ENCODE measurements around the gene SLC12A4.

Gene SLC12A4

DNA sequence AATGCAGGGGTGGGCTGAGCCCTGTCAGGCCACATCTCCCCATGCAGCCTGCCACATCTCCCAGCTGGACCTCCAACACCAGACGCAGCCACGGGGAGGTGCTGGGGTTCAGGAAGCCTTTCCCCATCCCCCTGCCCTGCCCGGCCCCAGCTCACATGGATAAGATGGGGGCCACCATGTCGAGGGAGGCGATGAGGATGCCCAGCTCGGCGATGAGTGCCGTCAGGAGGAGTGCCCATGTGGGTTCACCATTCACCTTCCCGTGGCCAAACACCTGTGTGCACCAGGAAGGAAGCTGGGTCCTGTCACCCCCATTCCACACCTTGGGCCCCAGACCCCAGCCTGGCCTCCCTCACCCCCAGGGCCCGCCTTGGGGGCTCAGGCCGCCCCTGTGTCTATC lies 18.8 kb downstream of the SLC12A4 start:
- TF ChIP-seq, protein P1, sequence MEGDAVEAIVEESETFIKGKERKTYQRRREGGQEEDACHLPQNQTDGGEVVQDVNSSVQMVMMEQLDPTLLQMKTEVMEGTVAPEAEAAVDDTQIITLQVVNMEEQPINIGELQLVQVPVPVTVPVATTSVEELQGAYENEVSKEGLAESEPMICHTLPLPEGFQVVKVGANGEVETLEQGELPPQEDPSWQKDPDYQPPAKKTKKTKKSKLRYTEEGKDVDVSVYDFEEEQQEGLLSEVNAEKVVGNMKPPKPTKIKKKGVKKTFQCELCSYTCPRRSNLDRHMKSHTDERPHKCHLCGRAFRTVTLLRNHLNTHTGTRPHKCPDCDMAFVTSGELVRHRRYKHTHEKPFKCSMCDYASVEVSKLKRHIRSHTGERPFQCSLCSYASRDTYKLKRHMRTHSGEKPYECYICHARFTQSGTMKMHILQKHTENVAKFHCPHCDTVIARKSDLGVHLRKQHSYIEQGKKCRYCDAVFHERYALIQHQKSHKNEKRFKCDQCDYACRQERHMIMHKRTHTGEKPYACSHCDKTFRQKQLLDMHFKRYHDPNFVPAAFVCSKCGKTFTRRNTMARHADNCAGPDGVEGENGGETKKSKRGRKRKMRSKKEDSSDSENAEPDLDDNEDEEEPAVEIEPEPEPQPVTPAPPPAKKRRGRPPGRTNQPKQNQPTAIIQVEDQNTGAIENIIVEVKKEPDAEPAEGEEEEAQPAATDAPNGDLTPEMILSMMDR (IDR thresholded peaks at IDR 0.05; ENCODE audit: low read depth, low read length) = no peak

DNA sequence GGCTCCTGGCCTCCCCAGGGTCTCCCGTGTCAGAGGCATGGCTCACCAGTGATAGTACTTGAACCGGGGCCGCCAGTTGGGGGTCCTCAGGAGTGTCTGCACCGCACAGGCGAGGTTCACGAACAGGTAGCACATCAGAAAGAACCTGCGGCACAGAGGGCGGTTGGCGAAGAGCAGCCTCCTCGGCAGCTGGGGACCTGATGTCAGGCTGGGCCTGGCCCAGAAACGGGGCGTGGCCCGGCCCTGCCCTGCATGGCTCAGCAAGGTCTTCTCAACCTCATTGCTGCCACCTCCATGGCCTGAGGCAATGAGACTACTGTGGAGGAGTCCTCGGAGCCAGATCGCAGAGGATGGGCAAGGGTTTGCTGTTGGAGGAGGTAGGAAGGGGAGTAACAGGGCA lies 20.4 kb downstream of the SLC12A4 start:
- TF ChIP-seq, protein P1 (IDR thresholded peaks at IDR 0.05; ENCODE audit: low read depth, low read length) = no peak
- H3K4me3 ChIP-seq (ENCODE audit: low read depth, low read length) = no peak overlapping the region

More for the DNA sequence above, 18.8 kb downstream of the SLC12A4 start:
- H3K4me3 ChIP-seq (ENCODE audit: low read depth, low read length) = no peak overlapping the region

DNA sequence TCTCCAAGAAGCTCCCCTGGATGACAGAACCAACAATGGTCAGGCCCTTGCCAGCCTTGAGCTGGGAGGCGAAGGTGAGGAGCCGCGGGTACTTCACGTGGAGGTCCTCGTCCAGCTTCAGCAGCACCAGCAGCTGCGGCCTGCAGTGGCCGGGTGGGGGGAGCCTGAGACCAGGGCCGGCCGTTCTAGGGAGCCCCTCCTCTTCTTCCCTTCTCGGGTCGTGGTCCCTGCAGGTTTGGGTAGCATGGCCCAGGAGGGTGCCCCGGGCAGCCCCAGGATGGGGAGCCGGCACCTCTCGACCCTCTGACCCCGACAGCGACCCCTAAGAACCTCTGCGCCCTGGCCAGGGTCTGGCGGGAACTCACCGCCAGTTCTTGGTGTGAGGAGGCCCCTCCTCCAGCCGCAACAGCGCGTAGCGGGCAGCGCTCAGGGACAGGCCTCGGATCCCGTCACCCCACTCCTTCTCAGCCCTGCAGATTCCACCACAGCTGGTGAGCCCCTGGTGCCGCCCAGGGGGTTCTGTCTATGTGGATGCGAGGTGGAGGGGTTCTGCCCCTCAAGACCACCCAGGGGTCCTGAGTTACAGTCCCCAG lies 21.4 kb downstream of the SLC12A4 start:
- TF ChIP-seq, protein P1 (IDR thresholded peaks at IDR 0.05; ENCODE audit: low read depth, low read length) = no peak

DNA sequence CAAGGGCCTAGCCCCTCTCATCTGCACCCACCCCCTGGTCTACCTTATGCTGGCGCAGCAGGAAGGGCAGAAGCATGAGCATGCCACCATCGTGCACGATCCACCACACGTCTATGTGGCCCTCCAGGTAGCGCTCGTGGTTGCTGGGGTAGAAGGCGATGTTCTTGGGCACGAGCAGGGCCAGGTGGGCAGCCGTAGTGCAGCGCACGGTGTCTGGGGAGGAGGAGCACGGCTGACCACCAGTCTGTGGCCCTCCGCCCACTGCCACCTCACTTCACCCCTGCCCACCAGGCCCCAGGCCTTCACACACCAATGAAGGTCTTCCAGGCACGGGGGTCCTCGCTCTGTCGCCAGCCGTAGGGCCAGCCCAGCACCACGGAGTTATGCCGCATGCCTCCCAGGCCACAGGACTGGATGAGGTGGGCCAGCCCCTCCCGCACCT lies 22.3 kb downstream of the SLC12A4 start:
- TF ChIP-seq, protein P1 (IDR thresholded peaks at IDR 0.05; ENCODE audit: low read depth, low read length) = no peak

More for the DNA sequence above, 21.4 kb downstream of the SLC12A4 start:
- H3K4me3 ChIP-seq (ENCODE audit: low read depth, low read length) = no peak overlapping the region

DNA sequence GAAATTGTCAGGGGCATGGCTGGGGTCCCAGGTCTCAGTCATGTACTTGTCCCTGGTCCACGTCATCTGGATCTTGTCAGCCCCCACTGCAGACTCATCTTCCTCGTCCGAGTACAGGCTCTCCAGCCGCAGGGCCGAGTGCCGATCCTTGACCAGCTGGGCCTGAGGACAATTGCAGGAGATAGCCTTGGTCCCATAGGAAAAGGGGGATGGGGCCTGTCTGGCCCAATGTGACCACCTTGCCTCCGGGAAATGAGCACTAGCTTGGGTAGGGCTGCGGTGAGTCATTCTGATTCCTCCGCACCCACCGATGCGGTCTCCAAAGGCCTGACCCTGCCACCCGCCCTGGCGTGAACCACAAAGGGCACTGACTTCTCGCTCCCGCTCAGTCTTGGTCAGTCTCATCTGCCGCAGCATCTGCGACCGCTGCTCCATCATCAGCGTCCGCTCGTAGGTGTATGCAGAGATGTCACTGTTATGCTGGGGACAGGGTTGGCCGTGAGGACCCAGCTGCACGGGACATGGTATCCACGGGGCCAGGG lies 23.0 kb downstream of the SLC12A4 start:
- no peak overlapping the region for H3K4me3 ChIP-seq (ENCODE audit: low read depth, low read length)
- TF ChIP-seq, protein P1 (IDR thresholded peaks at IDR 0.05; ENCODE audit: low read depth, low read length) = no peak

More for the DNA sequence above, 22.3 kb downstream of the SLC12A4 start:
- no peak overlapping the region for H3K4me3 ChIP-seq (ENCODE audit: low read depth, low read length)

DNA sequence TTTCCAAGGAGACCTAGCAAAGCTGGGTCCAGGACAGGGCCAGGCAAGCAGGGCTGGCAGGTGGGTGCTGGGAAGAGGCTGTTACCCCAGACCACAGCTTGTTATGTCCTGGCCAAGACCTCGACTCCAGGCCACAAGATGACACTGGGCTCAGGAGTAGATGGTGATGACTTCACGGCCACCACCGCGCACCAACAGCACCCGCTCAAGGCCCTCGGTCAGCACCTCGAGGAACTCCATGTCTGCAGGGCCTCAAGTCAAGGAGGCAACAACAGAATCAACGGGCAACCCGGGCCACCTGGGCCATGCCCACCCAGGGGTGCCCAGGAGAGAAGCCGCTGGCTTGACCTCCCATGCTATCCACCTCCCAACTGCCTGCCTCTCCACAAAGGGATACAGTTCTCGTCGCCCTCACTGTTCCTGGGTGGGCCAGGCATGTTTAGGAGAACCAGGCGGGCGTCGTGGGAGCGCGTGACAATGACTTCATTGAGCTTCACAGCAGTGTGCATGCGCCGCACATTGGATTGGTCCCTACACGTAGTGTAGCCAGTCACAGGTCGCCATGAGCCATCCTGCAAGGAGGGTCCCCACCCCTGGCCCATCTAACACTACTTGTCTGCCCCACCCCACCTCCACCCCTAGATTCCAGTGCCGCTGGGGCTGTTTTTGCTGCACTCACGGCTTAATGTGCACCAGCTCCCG lies 23.6 kb downstream of the SLC12A4 start:
- H3K4me3 ChIP-seq (ENCODE audit: low read depth, low read length) = no peak overlapping the region
- TF ChIP-seq, protein P1 (IDR thresholded peaks at IDR 0.05; ENCODE audit: low read depth, low read length) = no peak

Measured in WI38 (cell line).